ENCODE data around the gene AMBP. TPM values are rescaled to one million over a fixed set of nuclear protein-coding genes. Genes with fewer than 3 reads are reported as not detected.

The AMBP gene
- total and polyA plus RNA-seq, 12 donors = 0.01 TPM; not detected in 11

DNA sequence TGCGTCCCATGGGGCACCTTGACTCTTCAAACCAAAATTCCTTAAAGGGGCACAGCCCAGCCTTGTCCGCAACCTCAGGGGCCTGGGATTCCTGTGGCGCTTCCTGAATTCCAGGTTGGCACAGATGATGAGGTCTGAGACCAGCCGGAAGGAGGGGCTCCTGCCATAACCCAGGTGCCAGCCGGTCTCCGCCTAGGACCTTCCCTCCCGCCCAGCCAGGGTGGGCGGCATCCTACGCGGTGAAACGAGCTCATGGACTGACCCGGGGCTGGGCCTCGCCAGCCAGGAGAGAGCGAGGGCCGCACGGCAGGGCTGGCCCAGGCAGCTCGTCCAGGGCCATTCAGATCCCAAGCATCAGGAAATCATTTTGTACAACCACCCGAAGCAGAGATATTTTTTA, 23.0 kb downstream of the AMBP start:
- no peak for TF ChIP-seq CTCF (IDR thresholded peaks at IDR 0.05)
- Histone ChIP-seq H3K9me3 (no peaks in the 10 kb centered on the region), H3K27ac (no peak overlapping the region), H3K4me1 (peaks cover 0 to 16% (median 8%) of the 10 kb centered on the region in 9 donors), H3K4me3 (no peak overlapping the region), H3K36me3 (peaks cover 0 to 31% (median 0%) of the 10 kb centered on the region in 9 donors), H3K27me3 (no peaks in the 10 kb centered on the region)
- WGBS, 2 donors = 94 to 95% methylated on average over 18 of the region's 18 CpGs
- intact Hi-C loops (cut with DNase I) = no loop called here
- ATAC-seq (no peak), DNase-seq (no peak)

DNA sequence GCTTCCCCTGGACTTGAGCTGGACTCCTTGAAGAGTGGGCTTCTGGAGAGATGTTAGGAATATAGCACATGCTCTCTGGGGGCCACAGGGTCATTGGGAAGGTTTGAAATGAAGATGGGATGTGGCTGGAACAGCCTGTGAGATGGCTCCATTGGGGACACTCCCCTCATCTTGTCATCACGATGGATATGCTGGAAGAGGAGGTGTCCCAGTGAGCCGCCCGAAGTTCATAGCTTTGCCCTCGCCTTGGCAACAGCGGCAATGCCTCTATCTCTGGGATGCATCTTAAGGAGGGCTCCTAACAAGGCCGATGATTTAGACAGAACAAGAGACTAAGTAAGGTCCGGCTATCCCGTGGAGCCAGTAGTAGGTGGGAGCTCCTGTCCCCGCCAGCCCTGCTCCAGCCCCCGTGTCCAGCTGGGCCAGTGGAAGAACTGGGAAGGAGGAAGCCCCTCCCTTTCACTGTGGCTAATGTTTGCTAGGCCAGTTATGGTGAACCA, 23.9 kb downstream of the AMBP start:
- ATAC-seq (no peak), DNase-seq (no peak)
- H3K9me3 ChIP-seq = no peaks in the 10 kb centered on the region
- WGBS, 2 donors = 82 to 87% methylated on average over 10 of the region's 10 CpGs
- no peak for TF ChIP-seq CTCF (IDR thresholded peaks at IDR 0.05)
- peaks cover 0 to 8% (median 4%) of the 10 kb centered on the region in 9 donors for H3K4me1 ChIP-seq
- H3K36me3 ChIP-seq = peaks cover 0 to 39% (median 0%) of the 10 kb centered on the region in 9 donors
- H3K27me3 ChIP-seq = no peaks in the 10 kb centered on the region
- no peak overlapping the region for H3K4me3 ChIP-seq
- no peak overlapping the region for H3K27ac ChIP-seq
- intact Hi-C loops (cut with DNase I) = no loop called here

DNA sequence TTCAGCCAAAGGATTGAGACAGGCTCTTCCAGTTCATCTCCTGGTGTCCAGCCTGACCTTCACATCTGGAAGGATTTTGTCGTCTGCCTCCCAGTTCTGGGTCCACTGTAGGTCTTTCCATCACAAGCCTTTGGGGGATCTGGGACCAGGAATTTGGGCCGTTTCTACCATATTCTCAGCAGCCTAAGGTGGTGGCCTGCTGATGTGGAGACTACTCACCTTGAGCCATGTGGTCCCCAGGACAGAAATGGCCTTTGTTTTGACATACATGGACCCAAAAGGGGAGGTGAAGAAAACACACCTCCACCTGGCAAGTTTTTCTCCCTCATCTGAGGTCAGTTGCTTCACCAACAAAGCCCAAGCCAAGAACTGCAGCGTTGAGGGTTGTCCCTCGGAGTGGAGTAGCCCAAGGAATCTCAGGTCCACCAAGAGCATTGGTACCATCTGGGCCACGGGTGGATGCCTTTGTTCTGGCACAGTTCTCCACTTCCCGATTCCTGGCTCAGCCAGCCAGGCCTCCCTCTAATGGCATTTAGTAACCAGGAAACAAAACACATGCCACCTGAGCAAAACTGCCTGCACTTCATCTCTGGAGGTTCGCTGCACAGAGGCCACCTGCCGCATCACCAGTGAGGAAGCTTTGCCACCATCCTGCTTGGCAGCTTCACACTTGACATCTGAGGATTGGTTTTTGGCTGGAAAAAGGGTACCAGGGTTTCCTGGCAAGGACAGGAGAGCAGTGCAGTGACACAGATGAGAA, 24.7 kb downstream of the AMBP start:
- ATAC-seq (no peak), DNase-seq (no peak)
- no peaks in the 10 kb centered on the region for H3K9me3 ChIP-seq
- no peak for TF ChIP-seq CTCF (IDR thresholded peaks at IDR 0.05)
- peaks cover 0 to 47% (median 0%) of the 10 kb centered on the region in 9 donors for H3K36me3 ChIP-seq
- H3K4me1 ChIP-seq = no peaks in the 10 kb centered on the region
- no peaks in the 10 kb centered on the region for H3K27me3 ChIP-seq
- no peak overlapping the region for H3K27ac ChIP-seq
- no peak overlapping the region for H3K4me3 ChIP-seq
- intact Hi-C loops (cut with DNase I) = no loop called here
- 95 to 97% methylated on average over 8 of the region's 8 CpGs for WGBS, 2 donors

GRCh38 chr9:114051706-114052105, 26.4 kb downstream of the AMBP start:
- Histone ChIP-seq H3K36me3 (peaks cover 0 to 54% (median 4%) of the 10 kb centered on the region in 9 donors), H3K4me3 (no peak overlapping the region), H3K27ac (no peak overlapping the region), H3K9me3 (no peaks in the 10 kb centered on the region), H3K4me1 (no peaks in the 10 kb centered on the region), H3K27me3 (no peaks in the 10 kb centered on the region)
- no peak for ATAC-seq
- intact Hi-C loops (cut with DNase I) = no loop called here
- TF ChIP-seq CTCF (IDR thresholded peaks at IDR 0.05) = no peak
- DNase-seq = no peak
- WGBS, 2 donors = 86 to 89% methylated on average over 7 of the region's 7 CpGs
